Stimulated activated CD4-positive, alpha-beta T cell treated with anti-CD3 and anti-CD28 coated beads, TNF-alpha, amount 100 ng/mL, for 24 hours (primary cell): ENCODE measurements around the gene FRRS1.

ENCODE experiments used
- DNase-seq, 3 experiments: peaks; one replicate each; pipeline ENCODE4 v3.0.0-alpha.2; 2020; ENCODE audit warnings: low read depth in 3 of 3

The FRRS1 gene

DNA sequence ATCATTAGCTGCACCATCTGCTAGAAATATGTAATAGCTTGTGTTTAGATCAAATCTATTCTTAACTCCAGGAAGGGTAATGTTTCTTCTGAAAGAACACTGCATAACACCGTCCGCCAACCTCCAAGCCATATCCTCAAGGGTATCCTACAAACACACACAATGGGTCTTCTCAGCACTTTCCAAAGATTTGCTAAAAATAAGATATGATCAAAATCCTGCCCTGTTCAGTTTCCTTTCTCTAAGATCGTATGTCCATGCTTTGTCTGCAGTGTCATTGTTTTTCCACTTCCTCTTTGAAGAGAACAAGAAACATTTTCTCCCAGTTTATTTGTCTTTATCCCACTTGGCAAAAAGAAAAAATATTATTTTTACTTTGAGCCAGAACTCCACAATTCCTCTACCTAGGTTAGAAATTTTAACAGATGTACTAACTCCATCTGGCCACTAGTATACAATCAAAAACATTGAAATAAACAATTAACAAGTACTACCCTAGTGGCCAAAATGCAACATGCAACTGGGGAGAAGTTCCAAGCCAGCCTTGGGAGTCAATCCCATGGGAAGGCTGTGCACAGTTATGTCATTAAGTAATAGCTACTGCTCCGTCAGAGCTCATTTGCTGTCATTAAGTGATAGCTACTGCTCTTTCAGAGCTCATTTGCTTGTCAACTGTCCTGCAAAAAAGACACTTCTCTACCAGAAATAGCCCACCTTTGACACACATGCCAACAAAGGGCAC lies 37.8 kb downstream of the FRRS1 start:
- DNase-seq: no peak

DNA sequence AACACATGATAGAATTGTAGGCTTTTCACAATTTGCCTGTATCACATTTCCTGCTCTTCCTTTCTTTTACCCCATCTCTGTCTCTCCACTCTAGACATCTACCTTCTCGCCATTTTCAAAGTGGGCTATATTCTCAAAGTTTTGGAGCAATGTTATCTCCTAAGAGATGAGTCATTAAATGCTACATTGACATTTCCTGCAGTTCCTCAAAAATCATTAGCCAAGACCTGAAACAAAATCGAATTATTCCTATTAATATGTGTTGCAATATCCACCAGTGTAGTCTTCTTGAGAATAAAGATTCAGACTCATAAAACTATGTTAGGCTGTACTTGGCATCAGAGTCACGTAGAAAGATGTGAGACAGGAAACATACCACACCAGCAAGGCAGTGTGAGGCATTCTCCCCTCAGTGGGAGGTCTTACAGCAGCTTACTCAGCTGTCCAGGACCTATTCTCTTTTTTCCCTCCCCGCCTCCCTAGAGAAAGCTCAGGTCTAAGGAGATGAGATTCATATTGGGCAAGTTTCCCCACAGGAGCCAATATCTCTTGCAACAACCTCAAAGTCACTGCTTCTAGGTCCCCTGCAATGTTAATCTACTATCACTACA lies 38.8 kb downstream of the FRRS1 start:
- DNase-seq: no peak

DNA sequence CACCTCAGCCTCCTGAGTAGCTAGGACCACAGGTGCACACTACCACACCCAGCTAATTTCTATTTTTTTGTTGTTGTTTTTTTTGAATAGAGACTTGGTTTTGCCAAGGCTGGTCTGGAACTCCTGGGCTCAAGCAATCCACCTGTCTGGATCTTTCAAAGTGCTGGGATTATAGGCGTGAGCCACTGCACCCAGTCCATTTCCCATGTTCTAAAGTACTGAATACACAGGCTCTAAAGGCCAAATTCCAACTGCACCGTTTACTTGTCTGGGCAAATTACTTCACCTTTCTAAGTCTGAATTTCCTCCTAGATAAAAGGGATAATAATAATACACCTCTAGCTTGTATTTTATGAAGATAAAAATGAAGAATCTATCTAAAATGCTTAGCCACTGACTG lies 39.6 kb downstream of the FRRS1 start:
- DNase-seq: no peak

GRCh38 chr1:99726407-99726806 lies 40.0 kb downstream of the FRRS1 start:
- no peak for DNase-seq

- DNase-seq: no peak
Measured at GRCh38 chr1:99725996-99726395, 40.4 kb downstream of the FRRS1 start.

DNA sequence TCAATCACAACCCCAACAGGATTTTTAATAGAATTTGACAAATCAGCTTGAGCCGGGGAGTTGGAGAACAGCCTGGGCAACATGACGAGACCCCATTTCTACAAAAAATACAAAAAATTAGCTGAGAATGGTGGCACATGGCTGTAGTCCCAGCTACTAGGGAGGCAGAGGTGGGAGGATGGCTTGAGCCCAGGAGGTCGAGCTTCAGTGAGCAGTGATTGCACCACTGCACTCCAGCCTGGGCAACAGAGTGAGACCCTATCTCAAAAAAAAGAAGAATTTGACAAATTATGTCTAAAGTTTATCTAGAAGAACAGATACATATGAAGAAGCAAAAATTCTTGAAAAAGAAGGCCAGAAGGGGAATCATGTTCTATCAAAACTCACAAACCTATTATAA lies 43.2 kb downstream of the FRRS1 start:
- no peak for DNase-seq

DNA sequence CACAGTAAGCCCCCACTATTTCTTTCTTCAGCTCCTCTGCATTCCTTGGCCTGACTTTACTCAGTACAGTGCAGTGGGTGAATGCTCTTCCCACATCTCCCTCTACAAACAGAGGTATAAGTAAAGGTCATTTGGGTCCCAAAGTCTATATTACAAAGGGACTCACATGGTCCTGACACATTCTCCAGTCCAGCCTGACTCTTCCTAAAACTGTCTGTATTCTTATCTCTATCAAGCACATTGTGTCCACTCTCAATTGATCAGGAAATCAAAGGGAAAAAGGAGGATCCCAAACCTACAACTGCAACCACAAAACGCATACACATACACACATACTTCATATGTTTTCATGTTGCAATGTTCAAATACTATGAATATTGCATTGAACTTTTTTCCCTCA lies 49.4 kb downstream of the FRRS1 start:
- no peak for DNase-seq

GRCh38 chr1:99713006-99713405 lies 53.4 kb downstream of the FRRS1 start:
- DNase-seq: no peak

GRCh38 chr1:99710994-99711393 lies 55.4 kb downstream of the FRRS1 start:
- DNase-seq: no peak

GRCh38 chr1:99707535-99708142 lies 58.8 kb downstream of the FRRS1 start:
- DNase-seq: peak; percentile 22 to 53 (median 25)

DNA sequence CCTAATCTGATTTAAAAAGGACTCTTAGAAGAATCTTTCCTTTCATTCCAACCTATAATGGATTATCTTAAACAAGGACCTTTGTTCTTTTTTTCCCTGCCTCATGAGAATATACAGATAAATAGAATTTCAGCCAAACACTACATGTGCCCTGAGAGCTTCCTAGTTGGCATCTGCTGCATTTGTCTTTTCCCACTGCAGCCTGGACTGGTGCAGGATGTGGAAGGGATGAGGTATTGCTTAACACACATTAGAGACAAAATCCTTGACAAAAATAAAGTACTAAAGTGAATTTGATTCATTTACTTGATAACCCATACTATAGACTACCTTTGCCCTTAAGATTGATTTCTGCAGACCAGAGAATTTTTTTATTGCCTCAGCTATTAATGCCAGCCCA lies 61.0 kb downstream of the FRRS1 start:
- DNase-seq: no peak

GRCh38 chr1:99704356-99704816 lies 62.0 kb downstream of the FRRS1 start:
- no peak for DNase-seq

DNA sequence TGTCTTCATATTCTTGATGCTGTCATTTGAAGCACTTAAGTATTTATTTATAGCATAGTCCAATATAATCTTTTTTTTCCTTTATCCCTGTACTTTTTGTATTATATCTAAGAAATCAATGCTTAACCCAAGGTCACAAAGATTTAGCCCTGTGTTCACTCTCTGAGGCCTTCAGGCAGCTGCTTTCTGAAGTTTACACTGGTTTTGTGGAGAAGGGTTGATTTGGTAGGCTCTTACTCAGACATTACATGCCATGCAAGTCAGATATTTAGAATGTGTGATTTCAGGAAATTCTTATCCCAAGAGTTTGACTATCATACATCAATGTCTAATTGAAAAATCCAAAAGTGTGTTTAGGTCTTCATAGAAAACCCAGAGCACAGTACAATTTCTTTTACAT lies 64.2 kb downstream of the FRRS1 start:
- no peak for DNase-seq

- no peak for DNase-seq
Measured at GRCh38 chr1:99700020-99700419, 66.4 kb downstream of the FRRS1 start.

DNA sequence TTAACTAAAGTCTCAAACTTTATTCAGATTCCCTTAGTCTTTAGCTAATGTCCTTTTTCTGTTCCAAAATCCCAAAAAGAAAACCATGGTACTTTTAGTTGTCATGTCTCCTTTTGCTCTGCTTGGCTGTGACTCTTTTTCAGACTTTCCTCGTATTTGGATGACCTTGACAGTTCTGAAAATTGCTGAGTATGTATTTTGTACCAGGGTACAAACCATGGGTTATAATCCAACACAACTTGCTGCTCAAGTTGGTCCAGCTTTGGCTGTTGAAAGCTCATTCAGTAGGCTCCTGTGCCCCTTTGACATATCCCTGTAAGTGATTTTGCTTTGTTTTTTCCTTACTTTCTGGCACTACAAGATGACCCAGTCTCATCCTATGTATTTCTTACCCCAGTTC lies 68.9 kb downstream of the FRRS1 start:
- DNase-seq: no peak

GRCh38 chr1:99696616-99697015 lies 69.8 kb downstream of the FRRS1 start:
- DNase-seq: no peak

GRCh38 chr1:99691175-99691574 lies 75.3 kb downstream of the FRRS1 start:
- DNase-seq: no peak

DNA sequence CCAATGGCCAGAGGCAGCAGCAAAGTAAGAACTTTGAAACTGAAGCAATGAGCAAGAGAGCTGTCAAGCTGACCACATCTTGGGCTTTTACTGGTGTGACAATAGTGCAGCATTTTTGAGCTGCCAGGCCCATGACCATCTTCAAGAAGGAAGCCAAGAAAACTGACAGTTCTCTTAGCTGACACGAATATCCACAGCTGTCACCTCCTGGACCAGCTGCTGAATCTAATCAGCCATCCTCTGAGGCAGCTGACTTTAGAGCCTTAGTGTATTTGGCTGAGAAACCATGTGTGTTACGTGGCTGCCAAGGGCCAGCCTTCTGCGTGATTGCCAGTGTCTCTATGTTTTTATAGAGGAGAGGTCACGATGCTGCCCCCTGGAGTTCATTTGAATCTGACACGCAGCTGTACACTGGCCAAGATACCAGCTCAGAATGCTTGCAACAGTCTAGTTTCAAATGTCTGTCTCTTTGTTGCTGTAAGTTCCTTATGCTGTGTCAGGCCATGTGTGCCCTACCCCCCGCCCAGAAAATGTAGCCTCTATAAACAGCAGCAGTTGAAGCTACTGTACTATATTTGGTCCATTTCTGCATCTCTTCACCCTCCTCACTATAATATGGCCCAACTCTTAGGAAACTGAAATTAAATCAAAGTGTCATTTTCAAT lies 80.8 kb downstream of the FRRS1 start:
- peak; percentile 1 to 31 (median 8) for DNase-seq

DNA sequence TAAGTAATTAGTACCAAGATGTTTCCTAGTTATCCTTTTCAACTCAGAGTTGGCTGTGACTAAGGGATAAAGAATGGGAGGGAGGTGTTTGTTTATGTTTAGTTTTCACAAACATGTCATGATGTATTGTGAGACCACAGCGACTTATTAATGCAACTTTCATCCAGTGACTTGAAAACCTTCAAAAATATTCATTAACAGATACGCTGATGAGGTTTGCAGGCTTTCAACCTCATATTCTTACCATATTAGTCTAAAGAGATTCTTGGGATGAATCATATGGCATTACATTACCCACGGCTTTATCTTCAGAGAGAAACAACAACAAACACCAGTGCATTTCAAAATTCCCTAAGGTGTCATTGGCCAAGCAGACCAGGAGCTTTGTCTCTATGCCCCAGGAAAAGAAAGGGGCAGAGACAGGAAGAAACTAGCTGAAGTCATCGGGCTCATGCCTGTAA lies 84.1 kb downstream of the FRRS1 start:
- no peak for DNase-seq

DNA sequence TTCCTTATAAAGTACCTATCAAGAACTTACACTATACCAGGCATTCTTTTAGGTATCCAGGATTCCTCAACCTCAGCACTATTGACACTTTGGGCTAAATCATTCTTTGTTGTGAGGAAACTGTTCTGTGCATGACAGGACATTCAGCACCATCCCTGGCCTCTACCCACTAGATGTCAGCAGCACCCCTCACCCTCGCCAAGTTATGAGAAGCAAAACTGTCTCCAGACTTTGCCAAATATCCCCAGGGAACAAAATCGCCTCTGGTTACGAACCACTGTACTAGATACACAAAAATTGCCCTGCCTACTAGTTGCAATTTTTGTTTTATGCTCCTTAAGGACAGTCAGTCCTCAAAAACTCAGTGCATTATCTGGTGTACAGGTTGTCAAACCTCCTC lies 84.9 kb downstream of the FRRS1 start:
- no peak for DNase-seq

DNA sequence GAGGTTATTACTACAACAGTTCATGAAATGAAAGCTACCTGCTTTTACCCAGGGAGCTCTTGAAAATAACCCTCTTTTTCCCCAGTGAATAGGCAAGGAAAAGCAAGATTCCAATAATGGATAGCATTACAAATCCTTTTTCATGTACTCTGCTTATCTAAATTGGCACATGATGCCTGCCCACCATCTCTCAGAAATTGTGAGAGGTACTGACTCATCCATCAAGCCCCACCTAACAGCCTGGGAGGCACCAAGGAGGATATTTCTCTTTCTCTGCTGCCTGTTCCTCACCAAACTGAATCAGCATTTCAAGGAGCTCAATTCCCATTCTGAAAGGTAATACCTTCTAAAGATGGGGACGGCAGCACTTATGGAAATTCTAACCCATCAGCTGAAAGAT lies 86.2 kb downstream of the FRRS1 start:
- no peak for DNase-seq

DNA sequence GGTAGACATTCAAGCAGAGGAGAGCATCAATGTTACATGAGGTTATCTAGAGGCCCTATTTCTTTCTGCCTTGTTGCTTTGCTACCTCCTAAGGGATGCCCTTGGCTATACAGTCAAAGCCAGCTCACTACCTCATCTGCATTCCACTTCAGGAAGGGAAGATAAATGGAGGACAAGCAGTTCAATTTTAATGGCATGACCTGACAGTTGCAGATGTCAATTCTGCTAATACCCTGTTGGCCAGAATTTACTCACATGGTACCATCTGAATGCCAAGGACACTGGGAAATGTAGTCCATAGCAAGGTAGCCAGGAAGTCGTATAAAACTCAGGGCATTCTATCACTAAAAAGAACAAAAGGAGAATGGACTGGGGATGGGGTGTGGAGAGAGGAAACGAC lies 89.0 kb downstream of the FRRS1 start:
- no peak for DNase-seq

DNA sequence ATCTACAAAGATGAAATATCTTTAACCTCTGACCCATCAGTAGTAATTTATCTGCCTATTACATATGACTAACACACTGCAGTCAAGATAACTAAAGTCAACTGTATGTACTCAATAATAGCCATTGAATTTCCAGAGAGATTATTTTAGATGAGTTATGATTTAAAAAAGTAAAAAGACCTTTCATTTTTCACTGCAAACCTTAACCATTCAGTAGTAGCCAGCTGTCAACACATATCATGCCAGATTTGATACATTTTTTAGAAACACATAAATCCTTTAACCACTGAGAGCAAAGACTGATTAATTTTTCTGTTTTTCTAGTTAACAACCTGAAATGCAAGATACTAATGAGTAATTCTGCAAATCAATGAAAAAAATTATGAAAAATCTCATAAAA lies 89.6 kb downstream of the FRRS1 start:
- no peak for DNase-seq
